Esophagus muscularis mucosa (tissue), 4 donors: ENCODE data around the gene MRPL28. TPM values are rescaled to one million over a fixed set of nuclear protein-coding genes. Genes with fewer than 3 reads are reported as not detected.
"Not testable (repeated sequence)": the region's sequence is repeated elsewhere in the genome, so short reads cannot be mapped to it uniquely, and the experiment has no call there.

ENCODE experiments used
- DNase-seq: peaks from one replicate; pipeline ENCODE4 v3.0.0-alpha.2; 2017; ENCODE audit errors: extremely low spot score
- H3K27ac ChIP-seq, 4 donors: fragments of 200-600 bp; sonication (generic); replicated peaks in 1 of 4; 1 replicate in 3 of 4; 2 replicates in 1 of 4; pipeline ENCODE4 v1.5.1; 2016 to 2019; ENCODE audit warnings: mild to moderate bottlenecking in 1 of 4
- H3K27me3 ChIP-seq, 4 donors: fragments of 200-600 bp; sonication (generic); one replicate each; pipeline versions ENCODE4 v1.5.1 to v1.6.0; 2016 to 2019
- H3K36me3 ChIP-seq, 4 donors: fragments of 200-600 bp; sonication (generic); one replicate each; pipeline ENCODE4 v1.5.1; 2016 to 2019
- H3K4me1 ChIP-seq, 4 donors: fragments of 200-600 bp; sonication (generic); one replicate each; pipeline ENCODE4 v1.5.1; 2016 to 2019
- H3K4me3 ChIP-seq, 4 donors: fragments of 200-600 bp; sonication (generic); 1 replicate in 2 of 4; 2 replicates in 2 of 4; pipeline ENCODE4 v1.5.1; 2016 to 2019; ENCODE audit warnings: mild to moderate bottlenecking in 4 of 4, moderate library complexity in 1 of 4
- H3K9me3 ChIP-seq, 4 donors: fragments of 200-600 bp; sonication (generic); 1 replicate in 3 of 4; 2 replicates in 1 of 4; pipeline ENCODE4 v1.5.1; 2016 to 2019
- CTCF ChIP-seq, 3 experiments: fragments of 200-600 bp in 2 of 3; fragments of 450-650 bp in 1 of 3; sonication (generic) in 2 of 3; IDR thresholded peaks; one replicate each; pipeline ENCODE4 v1.5.1; 2017 to 2019; ENCODE audit warnings: antibody characterized with exemption in 3 of 3, mild to moderate bottlenecking in 2 of 3, moderate library complexity in 1 of 3
- EP300 ChIP-seq: sonication (generic); formaldehyde crosslinking; IDR thresholded peaks from one replicate; pipeline ENCODE4 v1.6.1; 2017; ENCODE audit warnings: antibody characterized with exemption
- POLR2A ChIP-seq: fragments of 450-650 bp; IDR thresholded peaks from one replicate; pipeline ENCODE4 v1.6.1; 2017; ENCODE audit warnings: antibody characterized with exemption, moderate library complexity, mild to moderate bottlenecking, low read depth
- POLR2AphosphoS5 ChIP-seq, 2 donors: sonication (generic); formaldehyde crosslinking; IDR thresholded peaks; one replicate each; pipeline ENCODE4 v1.6.1; 2017; ENCODE audit warnings: antibody characterized with exemption in 2 of 2
- WGBS: methylation state at CpG from one replicate; pipeline ENCODE4 v1.1.5; 2018; 5-methylcytosine and 5-hydroxymethylcytosine counted together
- intact Hi-C: fragments of 100-400 bp; cut with DNase I; formaldehyde crosslinking; loops from one replicate; pipeline ENCODE4 v1.15.1; 2023
- total RNA-seq, 4 donors: library from RNA; depleted of rRNA; stranded (reverse); fragments of >200 nt; gene quantifications; one replicate each; pipeline versions ENCODE4 v1.1.0 to v1.2.1, GENCODE V29; 2016

The MRPL28 gene
- total RNA-seq, 4 donors from 2014 or later = 53.6 to 93.8 (median 69.5) TPM

- Histone ChIP-seq H3K27ac (no peak overlapping the region), H3K36me3 (peaks cover 25 to 34% (median 32%) of the 10 kb centered on the region in 4 donors), H3K4me1 (peaks cover 7 to 18% (median 12%) of the 10 kb centered on the region in 4 donors), H3K9me3 (no peaks in the 10 kb centered on the region), H3K27me3 (peaks cover 0 to 38% (median 0%) of the 10 kb centered on the region in 4 donors), H3K4me3 (no peak overlapping the region)
- TF ChIP-seq POLR2AphosphoS5 (IDR thresholded peaks at IDR 0.05) (no peak), EP300 (no peak), CTCF (IDR thresholded peaks at IDR 0.05) (no peak), POLR2A (no peak)
- intact Hi-C loops = loop anchor here (5.0 kb wide), 1 partner anchor 248 kb away; no protein-coding TSS in a partner anchor
- DNase-seq = no peak
- WGBS = 70% methylated on average over 14 of the region's 19 CpGs
Observed at GRCh38 chr16:364595-365491, 5.5 kb downstream of the MRPL28 start.

GRCh38 chr16:363766-364490, 6.4 kb downstream of the MRPL28 start:
- Histone ChIP-seq H3K4me1 (peaks cover 0 to 9% (median 4%) of the 10 kb centered on the region in 4 donors), H3K27ac (no peak overlapping the region), H3K4me3 (no peak overlapping the region), H3K36me3 (peaks cover 20 to 28% (median 27%) of the 10 kb centered on the region in 4 donors), H3K9me3 (no peaks in the 10 kb centered on the region), H3K27me3 (peaks cover 0 to 38% (median 0%) of the 10 kb centered on the region in 4 donors)
- no peak for TF ChIP-seq EP300
- TF ChIP-seq POLR2AphosphoS5 (IDR thresholded peaks at IDR 0.05) = no peak
- TF ChIP-seq POLR2A = no peak
- no peak for TF ChIP-seq CTCF (IDR thresholded peaks at IDR 0.05)
- intact Hi-C loops = loop anchor here (5.0 kb wide), 1 partner anchor 247 kb away; no protein-coding TSS in a partner anchor
- WGBS = 47% methylated on average over 16 of the region's 24 CpGs
- DNase-seq = no peak

GRCh38 chr16:363110-363765, 7.1 kb downstream of the MRPL28 start:
- intact Hi-C loops = loop anchor here (5.0 kb wide), 1 partner anchor 246 kb away; no protein-coding TSS in a partner anchor
- 75% methylated on average over 12 of the region's 20 CpGs for WGBS
- no peak overlapping the region for H3K4me3 ChIP-seq
- peaks cover 17 to 21% (median 20%) of the 10 kb centered on the region in 4 donors for H3K36me3 ChIP-seq
- H3K4me1 ChIP-seq = peaks cover 0 to 9% (median 4%) of the 10 kb centered on the region in 4 donors
- DNase-seq = no peak
- H3K27me3 ChIP-seq = peaks cover 0 to 38% (median 0%) of the 10 kb centered on the region in 4 donors
- no peaks in the 10 kb centered on the region for H3K9me3 ChIP-seq
- TF ChIP-seq POLR2A (no peak), POLR2AphosphoS5 (IDR thresholded peaks at IDR 0.05) (no peak), EP300 (no peak), CTCF (IDR thresholded peaks at IDR 0.05) (no peak)
- H3K27ac ChIP-seq = no peak overlapping the region

- not testable (repeated sequence) for DNase-seq, H3K9me3 ChIP-seq, H3K4me1 ChIP-seq, H3K27ac ChIP-seq, H3K4me3 ChIP-seq
- H3K36me3 ChIP-seq = peaks cover 11 to 15% (median 14%) of the 10 kb centered on the region in 4 donors
- 79% methylated on average over 3 of the region's 24 CpGs for WGBS
- H3K27me3 ChIP-seq = peaks cover 0 to 38% (median 0%) of the 10 kb centered on the region in 4 donors
- intact Hi-C loops = loop anchor here (5.0 kb wide), 1 partner anchor 245 kb away; no protein-coding TSS in a partner anchor
Observed at GRCh38 chr16:362702-362999, 7.7 kb downstream of the MRPL28 start.
